Astrocyte (in vitro differentiated cells and primary cell): Measurements from ENCODE around the gene MED27. TPM values are rescaled to one million over a fixed set of nuclear protein-coding genes. Genes with fewer than 3 reads are reported as not detected.

Experiments
- DNase-seq: peaks from one replicate; pipeline ENCODE4 v3.0.0-alpha.2; 2010; ENCODE audit warnings: low read depth
- FAIRE-seq: peaks from 2 replicates; lab custom pipeline; 2011; peaks lifted over from hg19 to GRCh38; lab: Jason Lieb, UNC
- H2AFZ ChIP-seq: 2 replicates; pipeline ENCODE4 v1.6.0; 2012; ENCODE audit warnings: low read depth, low read length, inconsistent platforms
- H3K27ac ChIP-seq: 2 replicates; pipeline ENCODE4 v1.5.1; 2011; ENCODE audit warnings: low read depth, low read length, inconsistent platforms
- H3K27me3 ChIP-seq: 2 replicates; pipeline ENCODE4 v1.6.0; 2011; ENCODE audit warnings: low read length, inconsistent platforms; ENCODE audit not compliant: insufficient read depth
- H3K36me3 ChIP-seq: 2 replicates; pipeline ENCODE4 v1.5.1; 2011; ENCODE audit warnings: low read length, inconsistent platforms; ENCODE audit not compliant: insufficient read depth
- H3K4me1 ChIP-seq: 2 replicates; pipeline ENCODE4 v1.5.1; 2011; ENCODE audit warnings: low read length, inconsistent platforms; ENCODE audit not compliant: insufficient read depth
- H3K4me2 ChIP-seq: 2 replicates; pipeline ENCODE4 v1.6.0; 2012; ENCODE audit warnings: low read length, inconsistent platforms
- H3K4me3 ChIP-seq: 2 replicates; pipeline ENCODE4 v1.5.1; 2011; ENCODE audit warnings: low read depth, mild to moderate bottlenecking, low read length, inconsistent platforms; ENCODE audit not compliant: insufficient read depth
- H3K79me2 ChIP-seq: 2 replicates; pipeline ENCODE4 v1.6.0; 2012; ENCODE audit warnings: mild to moderate bottlenecking, low read length, inconsistent platforms; ENCODE audit not compliant: insufficient read depth
- H3K9ac ChIP-seq: 2 replicates; pipeline ENCODE4 v1.6.0; 2012; ENCODE audit warnings: mild to moderate bottlenecking, low read length, inconsistent platforms
- H3K9me3 ChIP-seq: 2 replicates; pipeline ENCODE4 v1.5.1; 2012; ENCODE audit warnings: low read depth, mild to moderate bottlenecking, low read length, inconsistent platforms; ENCODE audit not compliant: insufficient read depth
- H4K20me1 ChIP-seq: 2 replicates; pipeline ENCODE4 v1.6.0; 2012; ENCODE audit warnings: low read length, inconsistent platforms; ENCODE audit not compliant: insufficient read depth
- H3K27ac Mint-ChIP-seq: one replicate; pipeline ENCODE4 v1.8.0; 2021; ENCODE audit warnings: mild to moderate bottlenecking, mixed read lengths; ENCODE audit not compliant: unreplicated experiment
- H3K27me3 Mint-ChIP-seq: one replicate; pipeline ENCODE4 v1.8.0; 2021; ENCODE audit warnings: low read depth, mixed read lengths; ENCODE audit not compliant: unreplicated experiment
- H3K36me3 Mint-ChIP-seq: one replicate; pipeline ENCODE4 v1.8.0; 2021; ENCODE audit warnings: low read depth, mixed read lengths; ENCODE audit not compliant: unreplicated experiment
- H3K4me1 Mint-ChIP-seq: one replicate; pipeline ENCODE4 v1.8.0; 2021; ENCODE audit warnings: low read depth, mixed read lengths; ENCODE audit not compliant: unreplicated experiment
- H3K4me3 Mint-ChIP-seq: one replicate; pipeline ENCODE4 v1.8.0; 2021; ENCODE audit warnings: mild to moderate bottlenecking, moderate library complexity, mixed read lengths; ENCODE audit not compliant: unreplicated experiment
- H3K9me3 Mint-ChIP-seq: one replicate; pipeline ENCODE4 v1.8.0; 2021; ENCODE audit warnings: mild to moderate bottlenecking, mixed read lengths; ENCODE audit not compliant: unreplicated experiment
- CTCF ChIP-seq: IDR thresholded peaks from 2 replicates; pipeline ENCODE4 v1.5.1; 2011; ENCODE audit warnings: low read depth, mild to moderate bottlenecking, inconsistent platforms, low read length, moderate library complexity; ENCODE audit not compliant: insufficient read depth
- EZH2 ChIP-seq: IDR thresholded peaks from 2 replicates; pipeline ENCODE4 v1.6.1; 2012; ENCODE audit warnings: mild to moderate bottlenecking, low read length, inconsistent platforms; ENCODE audit not compliant: insufficient read depth
- total RNA-seq: library from RNA; stranded (reverse); gene quantifications from 2 replicates; pipeline ENCODE4 v1.2.1, GENCODE V29; 2021

MED27 gene
- total RNA-seq, 1 donor from 2014 or later: 26.9 TPM

DNA sequence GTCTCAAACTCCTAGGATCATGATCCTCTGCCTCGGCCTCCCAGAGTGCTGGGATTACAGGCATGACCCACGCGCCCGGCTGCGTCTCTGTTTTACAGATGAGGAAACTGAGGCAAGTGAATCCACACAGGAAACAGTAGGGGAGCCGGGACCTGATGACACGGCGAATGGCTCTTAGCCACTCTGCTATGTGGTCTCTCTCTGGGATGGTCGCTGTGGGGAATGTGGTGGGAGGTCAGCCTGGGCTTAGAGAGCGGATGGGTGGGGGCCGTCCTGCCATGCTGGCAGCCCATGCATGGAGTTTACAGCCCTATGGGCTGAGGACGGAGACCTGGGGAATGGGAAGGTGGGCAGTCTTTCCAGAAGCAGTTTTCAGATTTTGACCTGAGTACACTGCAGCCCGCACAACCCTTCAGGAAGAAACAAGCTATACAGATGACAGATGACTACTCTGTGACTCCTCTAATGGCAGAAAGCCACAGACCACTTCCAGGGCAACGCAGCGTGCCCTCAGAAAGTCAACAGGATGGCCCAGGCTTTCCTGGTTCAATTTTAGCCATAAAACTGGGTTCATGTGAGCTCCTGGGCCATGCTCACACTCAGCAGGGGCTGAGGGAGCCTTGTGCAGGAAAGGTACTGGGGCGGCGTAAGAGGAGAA lies 203.7 kb downstream of the MED27 start:
- Mint-ChIP-seq H3K27ac (no peak overlapping the region), H3K4me3 (no peak overlapping the region), H3K9me3 (no peaks in the 10 kb centered on the region), H3K4me1 (no peaks in the 10 kb centered on the region), H3K27me3 (no peaks in the 10 kb centered on the region), H3K36me3 (peaks cover 9% of the 10 kb centered on the region)
- DNase-seq (peak; percentile 29), FAIRE-seq (no peak)
- peaks cover 56% of the 10 kb centered on the region for H4K20me1 ChIP-seq
- H3K4me3 ChIP-seq: no peak overlapping the region
- H3K4me2 ChIP-seq: peak overlapping the region; percentile 30
- no peak for TF ChIP-seq EZH2
- H3K27me3 ChIP-seq: no peaks in the 10 kb centered on the region
- H3K79me2 ChIP-seq: no peaks in the 10 kb centered on the region
- no peak overlapping the region for H2AFZ ChIP-seq
- peaks cover 7% of the 10 kb centered on the region for H3K4me1 ChIP-seq
- no peaks in the 10 kb centered on the region for H3K9me3 ChIP-seq
- no peaks in the 10 kb centered on the region for H3K36me3 ChIP-seq
- H3K27ac ChIP-seq: no peak overlapping the region
- no peak overlapping the region for H3K9ac ChIP-seq

- H3K4me1 Mint-ChIP-seq: no peaks in the 10 kb centered on the region
- Histone ChIP-seq H4K20me1 (peaks cover 63% of the 10 kb centered on the region), H3K4me3 (no peak overlapping the region), H3K79me2 (no peaks in the 10 kb centered on the region), H3K36me3 (no peaks in the 10 kb centered on the region), H2AFZ (no peak overlapping the region), H3K4me1 (peaks cover 7% of the 10 kb centered on the region), H3K9me3 (no peaks in the 10 kb centered on the region), H3K4me2 (no peak overlapping the region), H3K27me3 (no peaks in the 10 kb centered on the region), H3K9ac (no peak overlapping the region), H3K27ac (no peak overlapping the region)
- no peak overlapping the region for H3K4me3 Mint-ChIP-seq
- H3K27me3 Mint-ChIP-seq: no peaks in the 10 kb centered on the region
- FAIRE-seq: no peak
- no peaks in the 10 kb centered on the region for H3K9me3 Mint-ChIP-seq
- H3K27ac Mint-ChIP-seq: no peak overlapping the region
- no peak for DNase-seq
- H3K36me3 Mint-ChIP-seq: peaks cover 9% of the 10 kb centered on the region
- no peak for TF ChIP-seq CTCF
- TF ChIP-seq EZH2: no peak
Observed at GRCh38 chr9:131874916-131875670, 204.6 kb downstream of the MED27 start.

GRCh38 chr9:131874447-131874846 lies 205.2 kb downstream of the MED27 start:
- no peak overlapping the region for H3K27ac Mint-ChIP-seq
- no peak for FAIRE-seq
- H3K27ac ChIP-seq: no peak overlapping the region
- H3K4me3 Mint-ChIP-seq: no peak overlapping the region
- H3K36me3 ChIP-seq: no peaks in the 10 kb centered on the region
- no peak overlapping the region for H3K9ac ChIP-seq
- no peak overlapping the region for H3K4me3 ChIP-seq
- H3K27me3 Mint-ChIP-seq: no peaks in the 10 kb centered on the region
- peaks cover 9% of the 10 kb centered on the region for H3K36me3 Mint-ChIP-seq
- DNase-seq: no peak
- H4K20me1 ChIP-seq: peaks cover 64% of the 10 kb centered on the region
- H3K4me2 ChIP-seq: no peak overlapping the region
- H3K27me3 ChIP-seq: no peaks in the 10 kb centered on the region
- H3K4me1 Mint-ChIP-seq: no peaks in the 10 kb centered on the region
- no peaks in the 10 kb centered on the region for H3K79me2 ChIP-seq
- H3K9me3 ChIP-seq: no peaks in the 10 kb centered on the region
- H3K4me1 ChIP-seq: peaks cover 7% of the 10 kb centered on the region
- no peaks in the 10 kb centered on the region for H3K9me3 Mint-ChIP-seq
- TF ChIP-seq CTCF: no peak
- TF ChIP-seq EZH2: no peak
- H2AFZ ChIP-seq: no peak overlapping the region
